Measurements from ENCODE around the gene H1-8.

Gene H1-8

DNA sequence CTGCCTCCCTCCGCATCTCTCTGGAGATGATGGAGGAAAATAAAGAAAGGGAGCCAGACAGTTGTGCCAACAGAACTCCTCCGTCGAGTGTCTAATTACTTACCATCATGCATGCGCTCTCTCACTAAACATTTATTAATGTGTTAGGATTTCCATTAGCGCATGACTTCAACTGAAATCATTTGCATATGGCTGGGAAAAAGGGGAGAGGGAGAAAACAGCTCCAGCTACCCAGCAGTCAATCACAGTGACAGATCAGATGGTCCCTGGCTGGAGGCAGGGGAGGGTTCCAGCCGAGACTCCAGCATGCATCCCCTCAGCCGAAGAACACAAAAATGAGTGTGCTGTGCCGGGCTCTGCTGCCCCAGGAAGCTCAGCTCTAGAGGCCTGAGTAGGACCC, 21.4 kb upstream of the H1-8 start (continued):
- TF ChIP-seq ZNF518A (tag by site-specific recombination; conservative IDR thresholded peaks at IDR 0.05; ENCODE audit: low read depth) = no peak
- no peak for TF ChIP-seq PRDM4 (tag by site-specific recombination; IDR thresholded peaks at IDR 0.05)
- TF ChIP-seq ZNF292 (tag by site-specific recombination; IDR thresholded peaks at IDR 0.05; ENCODE audit: borderline replicate concordance, low read depth) = no peak
- no peak for TF ChIP-seq GLI2 (tag by site-specific recombination; IDR thresholded peaks at IDR 0.05; ENCODE audit: borderline replicate concordance, low read depth)
- no peak for TF ChIP-seq ZNF211 (tag by site-specific recombination; IDR thresholded peaks at IDR 0.05; ENCODE audit: low read depth)
- no peak for TF ChIP-seq ZNF133 (tag by site-specific recombination; IDR thresholded peaks at IDR 0.05)

GRCh38 chr3:129522953-129523352, 20.0 kb upstream of the H1-8 start:
- H3K9me3 ChIP-seq (ENCODE audit: control insufficient read depth, insufficient read depth, low read depth, low read length) = no peaks in the 10 kb centered on the region
- H3K36me3 ChIP-seq (ENCODE audit: control insufficient read depth in 2 of 2, insufficient read depth in 1 of 2, low read length in 2 of 2) = no peaks in the 10 kb centered on the region
- TF ChIP-seq HOXD13 (CRISPR knock-in tag; IDR thresholded peaks at IDR 0.05; ENCODE audit: borderline replicate concordance) = no peak
- TF ChIP-seq ZNF48 (tag by site-specific recombination; IDR thresholded peaks at IDR 0.05) = no peak
- TF ChIP-seq ZBTB48 (tag by site-specific recombination; IDR thresholded peaks at IDR 0.05) = no peak
- TF ChIP-seq OVOL3 (tag by site-specific recombination; IDR thresholded peaks at IDR 0.05) = no peak
- TF ChIP-seq GLIS2 (tag by site-specific recombination; IDR thresholded peaks at IDR 0.05) = peak; percentile 31; the same call in 1 of the 2 replicates
- TF ChIP-seq ZNF423 (tag by site-specific recombination; IDR thresholded peaks at IDR 0.05) = no peak
- H3K4me1 ChIP-seq (ENCODE audit: control insufficient read depth, insufficient read depth, low read length) = no peaks in the 10 kb centered on the region
- CTCF ChIA-PET = no interaction called here
- POLR2A ChIA-PET = interaction anchor here (0.6 kb wide), 1 partner anchor 22 kb away, joined by 4 read pairs; no protein-coding TSS in a partner anchor
- no peak overlapping the region for H3K4me3 ChIP-seq (ENCODE audit: low read depth, low read length)
- H3K27ac ChIP-seq (ENCODE audit: extremely low read depth, low read depth, low read length) = no peak overlapping the region

DNA sequence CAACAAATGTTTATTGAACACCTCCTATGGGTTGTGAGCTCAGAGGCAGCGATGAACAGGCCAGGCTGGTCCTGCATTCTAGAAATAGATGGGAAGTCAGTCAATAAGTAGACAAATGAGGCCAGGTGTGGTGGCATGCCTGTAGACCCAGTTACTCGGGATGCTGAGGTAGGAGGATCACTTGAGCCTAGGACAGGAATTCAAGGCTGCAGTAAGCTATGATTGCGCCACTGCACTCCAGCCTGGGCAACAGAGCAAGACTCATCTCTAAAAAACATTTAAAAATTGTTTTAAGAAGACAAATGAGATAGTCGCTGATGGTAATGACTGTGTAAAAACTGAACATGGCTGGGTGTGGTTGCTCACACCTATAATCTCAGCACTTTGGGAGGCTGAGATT, 18.9 kb upstream of the H1-8 start:
- Histone ChIP-seq H3K36me3 (ENCODE audit: control insufficient read depth in 2 of 2, insufficient read depth in 1 of 2, low read length in 2 of 2) (no peaks in the 10 kb centered on the region), H3K4me1 (ENCODE audit: control insufficient read depth, insufficient read depth, low read length) (no peaks in the 10 kb centered on the region), H3K27ac (ENCODE audit: extremely low read depth, low read depth, low read length) (no peak overlapping the region), H3K4me3 (ENCODE audit: low read depth, low read length) (no peak overlapping the region), H3K9me3 (ENCODE audit: control insufficient read depth, insufficient read depth, low read depth, low read length) (no peaks in the 10 kb centered on the region)
- CTCF ChIA-PET = no interaction called here
- POLR2A ChIA-PET = no interaction called here
- TF ChIP-seq ZNF292 (tag by site-specific recombination; IDR thresholded peaks at IDR 0.05; ENCODE audit: borderline replicate concordance, low read depth) (no peak), ZNF555 (tag by site-specific recombination; conservative IDR thresholded peaks at IDR 0.05) (no peak), ZBTB1 (tag by site-specific recombination; IDR thresholded peaks at IDR 0.05) (no peak), ZNF704 (tag by site-specific recombination; IDR thresholded peaks at IDR 0.05) (no peak), MZF1 (tag by site-specific recombination; IDR thresholded peaks at IDR 0.05; ENCODE audit: borderline replicate concordance) (no peak), ZNF341 (tag by site-specific recombination; IDR thresholded peaks at IDR 0.05; ENCODE audit: low read depth) (no peak), ZNF324 (tag by site-specific recombination; IDR thresholded peaks at IDR 0.05) (no peak), ZNF623 (tag by site-specific recombination; IDR thresholded peaks at IDR 0.05) (no peak), ZNF391 (tag by site-specific recombination; IDR thresholded peaks at IDR 0.05; ENCODE audit: borderline replicate concordance, low read depth) (no peak)
- TF ChIP-seq, protein P1, sequence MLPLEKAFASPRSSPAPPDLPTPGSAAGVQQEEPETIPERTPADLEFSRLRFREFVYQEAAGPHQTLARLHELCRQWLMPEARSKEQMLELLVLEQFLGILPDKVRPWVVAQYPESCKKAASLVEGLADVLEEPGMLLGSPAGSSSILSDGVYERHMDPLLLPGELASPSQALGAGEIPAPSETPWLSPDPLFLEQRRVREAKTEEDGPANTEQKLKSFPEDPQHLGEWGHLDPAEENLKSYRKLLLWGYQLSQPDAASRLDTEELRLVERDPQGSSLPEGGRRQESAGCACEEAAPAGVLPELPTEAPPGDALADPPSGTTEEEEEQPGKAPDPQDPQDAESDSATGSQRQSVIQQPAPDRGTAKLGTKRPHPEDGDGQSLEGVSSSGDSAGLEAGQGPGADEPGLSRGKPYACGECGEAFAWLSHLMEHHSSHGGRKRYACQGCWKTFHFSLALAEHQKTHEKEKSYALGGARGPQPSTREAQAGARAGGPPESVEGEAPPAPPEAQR (tag by site-specific recombination; IDR thresholded peaks at IDR 0.05) = no peak
- TF ChIP-seq, protein P2, sequence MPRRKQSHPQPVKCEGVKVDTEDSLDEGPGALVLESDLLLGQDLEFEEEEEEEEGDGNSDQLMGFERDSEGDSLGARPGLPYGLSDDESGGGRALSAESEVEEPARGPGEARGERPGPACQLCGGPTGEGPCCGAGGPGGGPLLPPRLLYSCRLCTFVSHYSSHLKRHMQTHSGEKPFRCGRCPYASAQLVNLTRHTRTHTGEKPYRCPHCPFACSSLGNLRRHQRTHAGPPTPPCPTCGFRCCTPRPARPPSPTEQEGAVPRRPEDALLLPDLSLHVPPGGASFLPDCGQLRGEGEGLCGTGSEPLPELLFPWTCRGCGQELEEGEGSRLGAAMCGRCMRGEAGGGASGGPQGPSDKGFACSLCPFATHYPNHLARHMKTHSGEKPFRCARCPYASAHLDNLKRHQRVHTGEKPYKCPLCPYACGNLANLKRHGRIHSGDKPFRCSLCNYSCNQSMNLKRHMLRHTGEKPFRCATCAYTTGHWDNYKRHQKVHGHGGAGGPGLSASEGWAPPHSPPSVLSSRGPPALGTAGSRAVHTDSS (tag by site-specific recombination; IDR thresholded peaks at IDR 0.05) = no peak
